SK-N-SH (cell line): ENCODE data around the gene ROBO1. TPM values are rescaled to one million over a fixed set of nuclear protein-coding genes. Genes with fewer than 3 reads are reported as not detected.

Experiments
- CTCF ChIA-PET: fragments of 300-600, 350-600 bp; formaldehyde crosslinking; extraction: SDS; loops from one replicate; lab custom pipeline; 2021; lab: Yijun Ruan, JAX
- POLR2A ChIA-PET: fragments of 350-600 bp; sonication (Branson Sonifier 250); formaldehyde crosslinking; extraction: SDS; loops from one replicate; lab custom pipeline; 2020; ENCODE audit warnings: antibody characterized with exemption, inconsistent platforms; lab: Yijun Ruan, JAX
- DNase-seq: peaks from one replicate; pipeline ENCODE4 v3.0.0; 2012
- H2AFZ ChIP-seq: fragments of 200-600 bp; sonication (generic); 2 replicates; pipeline ENCODE4 v1.8.1; 2016; ENCODE audit warnings: antibody characterized with exemption, mild to moderate bottlenecking, low read depth
- H3F3A ChIP-seq: fragments of 200-600 bp; sonication (generic); replicated peaks from 2 replicates; pipeline ENCODE3; 2016; ENCODE audit warnings: antibody characterized with exemption, mild to moderate bottlenecking; ENCODE audit not compliant: insufficient read depth
- H3K27ac ChIP-seq, 2 experiments: fragments of 200-500 bp in 1 of 2; fragments of 200-600 bp in 1 of 2; sonication (Bioruptor generic) in 1 of 2; sonication (generic), shearing (Covaris generic) in 1 of 2; 2 replicates each; pipeline versions ENCODE4 v1.5.1 to v1.6.1; 2014 to 2016; ENCODE audit warnings: low read depth in 2 of 2, inconsistent platforms in 1 of 2, low read length in 1 of 2, mild to moderate bottlenecking in 1 of 2, mixed read lengths in 1 of 2
- H3K27me3 ChIP-seq: fragments of 200-600 bp; sonication (generic), shearing (Covaris generic); 2 replicates; pipeline ENCODE4 v1.6.1; 2016; ENCODE audit warnings: mixed run types; ENCODE audit not compliant: insufficient read depth
- H3K36me3 ChIP-seq, 2 experiments: fragments of 200-500 bp in 1 of 2; fragments of 200-600 bp in 1 of 2; sonication (Bioruptor generic) in 1 of 2; sonication (generic) in 1 of 2; replicated peaks in 1 of 2; 2 replicates each; pipeline versions ENCODE3 to v1.5.1; 2014 to 2016; ENCODE audit warnings: low read length in 1 of 2, mild to moderate bottlenecking in 1 of 2; ENCODE audit not compliant: insufficient read depth in 2 of 2, control insufficient read depth in 1 of 2
- H3K4me1 ChIP-seq, 2 experiments: fragments of 200-500 bp in 1 of 2; fragments of 200-600 bp in 1 of 2; sonication (Bioruptor generic) in 1 of 2; sonication (generic), shearing (Covaris generic) in 1 of 2; 2 replicates each; pipeline versions ENCODE4 v1.5.1 to v1.6.1; 2014 to 2016; ENCODE audit warnings: low read depth in 1 of 2, low read length in 1 of 2, mixed run types in 1 of 2; ENCODE audit not compliant: insufficient read depth in 2 of 2, control insufficient read depth in 1 of 2
- H3K4me2 ChIP-seq: fragments of 200-600 bp; sonication (generic), shearing (Covaris generic); 2 replicates; pipeline ENCODE4 v1.6.1; 2017; ENCODE audit warnings: mixed run types
- H3K4me3 ChIP-seq, 2 experiments: fragments of 200-500 bp in 1 of 2; fragments of 200-600 bp in 1 of 2; sonication (Bioruptor generic) in 1 of 2; sonication (generic), shearing (Covaris generic) in 1 of 2; 2 replicates each; pipeline versions ENCODE4 v1.5.1 to v1.8.1; 2014 to 2016; ENCODE audit warnings: low read depth in 2 of 2, inconsistent platforms in 1 of 2, low read length in 1 of 2, mild to moderate bottlenecking in 1 of 2, mixed read lengths in 1 of 2, moderate library complexity in 1 of 2
- H3K79me2 ChIP-seq: fragments of 200-600 bp; sonication (generic); 2 replicates; pipeline ENCODE4 v1.8.1; 2017; ENCODE audit warnings: mild to moderate bottlenecking; ENCODE audit not compliant: insufficient read depth
- H3K9ac ChIP-seq: fragments of 200-600 bp; sonication (generic); 2 replicates; pipeline ENCODE4 v1.6.1; 2017; ENCODE audit warnings: mixed run types
- H3K9me2 ChIP-seq: fragments of 200-600 bp; sonication (generic); 2 replicates; pipeline ENCODE4 v1.6.1; 2017; ENCODE audit warnings: mixed run types
- H3K9me3 ChIP-seq: fragments of 200-600 bp; sonication (generic); 2 replicates; pipeline ENCODE4 v1.6.1; 2017; ENCODE audit warnings: mixed run types, mild to moderate bottlenecking, moderate library complexity
- H4K20me1 ChIP-seq: fragments of 200-600 bp; sonication (generic); 2 replicates; pipeline ENCODE4 v1.6.1; 2017; ENCODE audit warnings: mild to moderate bottlenecking, mixed run types; ENCODE audit not compliant: insufficient read depth
- CTCF ChIP-seq: fragments of 200-600 bp; sonication (generic); IDR thresholded peaks from 2 replicates; pipeline ENCODE4 v1.6.1; 2017; ENCODE audit warnings: antibody characterized with exemption, mild to moderate bottlenecking, moderate library complexity
- ELF1 ChIP-seq: IDR thresholded peaks from 2 replicates; pipeline ENCODE4 v1.4.0; 2012
- EP300 ChIP-seq, 2 experiments: IDR thresholded peaks; 2 replicates each; pipeline versions ENCODE4 v1.4.0 to v1.6.1; 2012; ENCODE audit warnings: borderline replicate concordance in 1 of 2, low read depth in 1 of 2, low read length in 1 of 2
- FOSL2 ChIP-seq: IDR thresholded peaks from 2 replicates; pipeline ENCODE4 v1.4.0; 2012; ENCODE audit warnings: low read depth, mild to moderate bottlenecking, moderate library complexity, borderline replicate concordance
- FOXJ3 ChIP-seq: sonication (generic); formaldehyde crosslinking; IDR thresholded peaks from 2 replicates; pipeline ENCODE4 v1.5.1; 2020; ENCODE audit warnings: mild to moderate bottlenecking, missing genetic modification reagents
- MAX ChIP-seq: IDR thresholded peaks from 2 replicates; pipeline ENCODE4 v1.4.0; 2012; ENCODE audit warnings: low read depth
- NFIC ChIP-seq: IDR thresholded peaks from 2 replicates; pipeline ENCODE4 v1.4.0; 2012; ENCODE audit warnings: borderline replicate concordance
- NRF1 ChIP-seq: IDR thresholded peaks from 2 replicates; pipeline ENCODE4 v1.6.1; 2012; ENCODE audit warnings: low read depth, mild to moderate bottlenecking, low read length
- PBX3 ChIP-seq: IDR thresholded peaks from 2 replicates; pipeline ENCODE4; 2012
- RCOR1 ChIP-seq: fragments of 150-350 bp; IDR thresholded peaks from 2 replicates; pipeline ENCODE4 v1.6.1; 2017; ENCODE audit warnings: antibody characterized with exemption, low read length
- REST ChIP-seq: IDR thresholded peaks from 2 replicates; pipeline ENCODE4 v1.6.1; 2012; ENCODE audit warnings: mild to moderate bottlenecking, low read depth, low read length, moderate library complexity
- RFX5 ChIP-seq: IDR thresholded peaks from 2 replicates; pipeline ENCODE4 v1.6.1; 2012; ENCODE audit warnings: mild to moderate bottlenecking, improper control_type of control experiment, low read length
- RXRA ChIP-seq: IDR thresholded peaks from 2 replicates; pipeline ENCODE4 v1.4.0; 2012; ENCODE audit warnings: low read depth, mild to moderate bottlenecking, borderline replicate concordance
- SIN3A ChIP-seq: IDR thresholded peaks from 2 replicates; pipeline ENCODE4 v1.6.1; 2012; ENCODE audit warnings: low read depth, mild to moderate bottlenecking, low read length, moderate library complexity, borderline replicate concordance
- TAF1 ChIP-seq: IDR thresholded peaks from 2 replicates; pipeline ENCODE4 v1.6.1; 2012; ENCODE audit warnings: low read depth, mild to moderate bottlenecking, low read length, moderate library complexity, borderline replicate concordance
- TCF12 ChIP-seq: IDR thresholded peaks from 2 replicates; pipeline ENCODE4 v1.4.0; 2012
- USF2 ChIP-seq: fragments of 150-350 bp; IDR thresholded peaks from 2 replicates; pipeline ENCODE4 v1.6.1; 2017; ENCODE audit warnings: antibody characterized with exemption, low read length, low read depth, borderline replicate concordance
- WGBS: methylation state at CpG from one replicate; pipeline ENCODE4 v1.1.6; 2017; ENCODE audit warnings: low lambda C conversion rate; 5-methylcytosine and 5-hydroxymethylcytosine counted together
- polyA plus RNA-seq, 3 experiments: library from polyadenylated mRNA; depleted of rRNA; stranded (reverse); fragments of >200 nt; gene quantifications; 2 replicates each; pipeline ENCODE4 v1.2.3, GENCODE V29; 2012

Gene ROBO1
- polyA plus RNA-seq, 1 of the 3 experiments (the other 2 are of a cell fraction) = 22.7 TPM

- no peak for DNase-seq
- Histone ChIP-seq H3K9me2 (no peaks in the 10 kb centered on the region), H3K27me3 (no peaks in the 10 kb centered on the region), H2AFZ (no peak overlapping the region), H3K79me2 (no peaks in the 10 kb centered on the region), H3K4me1 (no peaks in the 10 kb centered on the region), H3K4me3 (no peak overlapping the region), H3K36me3 (peaks cover 8 to 11% of the 10 kb centered on the region in 2 experiments), H3K9ac (no peak overlapping the region), H3K27ac (no peak overlapping the region), H3K9me3 (no peaks in the 10 kb centered on the region), H3K4me2 (no peak overlapping the region), H3F3A (peaks cover 3% of the 10 kb centered on the region), H4K20me1 (no peaks in the 10 kb centered on the region)
- TF ChIP-seq USF2 (no peak), PBX3 (no peak), SIN3A (no peak), FOSL2 (no peak), RCOR1 (no peak), NRF1 (no peak), CTCF (no peak), NFIC (no peak), REST (no peak), RFX5 (no peak), MAX (no peak), TAF1 (no peak), ELF1 (no peak), EP300 (IDR thresholded peaks at IDR 0.05; ENCODE audit: borderline replicate concordance in 1 of 2, low read depth in 1 of 2, low read length in 1 of 2) (no peak), RXRA (no peak), FOXJ3 (CRISPR knock-in tag) (no peak), TCF12 (no peak)
- CTCF ChIA-PET = interaction anchor here (0.6 to 1.3 kb wide), 5 partner anchors 12 to 1311 kb away, joined by 3 to 4 read pairs (median 3); no protein-coding TSS in a partner anchor
- 71% methylated on average over 2 of the region's 2 CpGs for WGBS
- POLR2A ChIA-PET = no interaction called here
Observed at GRCh38 chr3:78641703-78642102, 1126.1 kb downstream of the ROBO1 start.
